ENCODE measurements around the gene KLHL10. TPM values are rescaled to one million over a fixed set of nuclear protein-coding genes. Genes with fewer than 3 reads are reported as not detected.

KLHL10 gene
- total RNA-seq, 2 donors from 2014 or later = 0.15 TPM; not detected in 1

DNA sequence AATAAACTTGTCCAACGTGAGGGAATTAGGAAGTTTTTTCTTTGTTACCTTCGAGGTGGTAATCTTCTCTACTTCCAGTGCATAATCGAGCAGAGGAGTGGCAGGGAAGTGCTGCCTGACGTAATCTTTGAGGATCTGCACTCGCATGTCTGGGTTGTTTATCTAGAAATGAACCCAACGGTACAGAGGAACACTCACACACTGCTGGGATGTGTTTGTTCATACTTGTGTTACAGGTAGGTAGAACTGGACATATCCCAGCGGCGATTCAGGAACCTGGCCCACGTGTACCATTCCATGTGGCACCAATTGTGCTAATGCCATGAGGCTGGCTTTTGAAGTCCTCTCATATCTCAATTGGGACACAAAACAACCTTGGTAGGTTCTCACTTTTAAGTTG, 31.8 kb downstream of the KLHL10 start:
- Histone ChIP-seq H3K9me3 (ENCODE audit: control insufficient read depth, low read length) (no peaks in the 10 kb centered on the region), H3K27ac (ENCODE audit: low read depth, low read length) (no peak overlapping the region), H3K36me3 (ENCODE audit: control insufficient read depth, insufficient read depth, low read length) (peaks cover 71% of the 10 kb centered on the region), H3K4me1 (ENCODE audit: control insufficient read depth, insufficient read depth, low read length) (peaks cover 5% of the 10 kb centered on the region), H3K27me3 (ENCODE audit: control insufficient read depth, insufficient read depth, low read length, poor library complexity, severe bottlenecking) (no peaks in the 10 kb centered on the region), H3K4me3 (ENCODE audit: low read length) (no peak overlapping the region), H3K9ac (ENCODE audit: extremely low read depth, low read length, poor library complexity, severe bottlenecking) (no peak overlapping the region)
- no peaks in the 10 kb centered on the region for H3K9me3 Mint-ChIP-seq
- H3K4me3 Mint-ChIP-seq = no peak overlapping the region
- H3K27me3 Mint-ChIP-seq (ENCODE audit: insufficient read depth) = no peaks in the 10 kb centered on the region
- peak overlapping the region; percentile 68 for H3K27ac Mint-ChIP-seq
- 95 to 97% methylated on average over 9 of the region's 9 CpGs for WGBS, 2 experiments (ENCODE audit: insufficient coverage in 1 of 2, insufficient read length in 1 of 2)
- DNase-seq = no peak
- TF ChIP-seq, protein P1, sequence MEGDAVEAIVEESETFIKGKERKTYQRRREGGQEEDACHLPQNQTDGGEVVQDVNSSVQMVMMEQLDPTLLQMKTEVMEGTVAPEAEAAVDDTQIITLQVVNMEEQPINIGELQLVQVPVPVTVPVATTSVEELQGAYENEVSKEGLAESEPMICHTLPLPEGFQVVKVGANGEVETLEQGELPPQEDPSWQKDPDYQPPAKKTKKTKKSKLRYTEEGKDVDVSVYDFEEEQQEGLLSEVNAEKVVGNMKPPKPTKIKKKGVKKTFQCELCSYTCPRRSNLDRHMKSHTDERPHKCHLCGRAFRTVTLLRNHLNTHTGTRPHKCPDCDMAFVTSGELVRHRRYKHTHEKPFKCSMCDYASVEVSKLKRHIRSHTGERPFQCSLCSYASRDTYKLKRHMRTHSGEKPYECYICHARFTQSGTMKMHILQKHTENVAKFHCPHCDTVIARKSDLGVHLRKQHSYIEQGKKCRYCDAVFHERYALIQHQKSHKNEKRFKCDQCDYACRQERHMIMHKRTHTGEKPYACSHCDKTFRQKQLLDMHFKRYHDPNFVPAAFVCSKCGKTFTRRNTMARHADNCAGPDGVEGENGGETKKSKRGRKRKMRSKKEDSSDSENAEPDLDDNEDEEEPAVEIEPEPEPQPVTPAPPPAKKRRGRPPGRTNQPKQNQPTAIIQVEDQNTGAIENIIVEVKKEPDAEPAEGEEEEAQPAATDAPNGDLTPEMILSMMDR (conservative IDR thresholded peaks at IDR 0.05) = no peak
- H3K4me1 Mint-ChIP-seq = peaks cover 7% of the 10 kb centered on the region
- H3K36me3 Mint-ChIP-seq (ENCODE audit: low read depth) = peaks cover 74% of the 10 kb centered on the region

DNA sequence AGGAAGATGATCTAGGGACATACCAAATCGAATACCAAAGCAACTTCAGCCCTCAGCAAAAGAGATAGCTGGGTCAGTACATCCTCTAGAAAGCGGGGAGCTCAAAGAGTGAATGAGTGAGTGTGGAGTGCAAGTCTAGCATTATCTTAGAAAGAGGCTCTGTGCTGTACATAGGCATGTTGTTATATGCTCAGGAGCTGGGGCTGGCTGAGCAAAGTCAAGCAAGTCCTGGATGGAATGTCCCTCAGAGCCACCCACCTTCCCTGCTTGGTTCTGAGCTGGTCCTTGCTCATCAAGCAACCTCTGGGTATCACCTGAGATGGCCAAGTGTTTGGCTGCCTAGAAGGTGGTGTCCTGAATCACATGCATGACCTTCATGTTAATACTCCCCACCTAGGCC, 32.5 kb downstream of the KLHL10 start:
- Histone ChIP-seq H3K4me1 (ENCODE audit: control insufficient read depth, insufficient read depth, low read length) (peaks cover 5% of the 10 kb centered on the region), H3K9me3 (ENCODE audit: control insufficient read depth, low read length) (peaks cover 4% of the 10 kb centered on the region), H3K27ac (ENCODE audit: low read depth, low read length) (no peak overlapping the region), H3K27me3 (ENCODE audit: control insufficient read depth, insufficient read depth, low read length, poor library complexity, severe bottlenecking) (no peaks in the 10 kb centered on the region), H3K36me3 (ENCODE audit: control insufficient read depth, insufficient read depth, low read length) (peaks cover 77% of the 10 kb centered on the region), H3K4me3 (ENCODE audit: low read length) (no peak overlapping the region), H3K9ac (ENCODE audit: extremely low read depth, low read length, poor library complexity, severe bottlenecking) (no peak overlapping the region)
- H3K4me1 Mint-ChIP-seq = peaks cover 7% of the 10 kb centered on the region
- WGBS, 2 experiments (ENCODE audit: insufficient coverage in 1 of 2, insufficient read length in 1 of 2) = 93 to 94% methylated on average over 2 of the region's 2 CpGs
- TF ChIP-seq, protein P1 (conservative IDR thresholded peaks at IDR 0.05) = no peak
- H3K27ac Mint-ChIP-seq = peak overlapping the region; percentile 24
- H3K4me3 Mint-ChIP-seq = no peak overlapping the region
- H3K36me3 Mint-ChIP-seq (ENCODE audit: low read depth) = peaks cover 80% of the 10 kb centered on the region
- peak; percentile 47 for DNase-seq
- no peaks in the 10 kb centered on the region for H3K27me3 Mint-ChIP-seq (ENCODE audit: insufficient read depth)
- peaks cover 5% of the 10 kb centered on the region for H3K9me3 Mint-ChIP-seq

- 96 to 97% methylated on average over 7 of the region's 7 CpGs for WGBS, 2 experiments (ENCODE audit: insufficient coverage in 1 of 2, insufficient read length in 1 of 2)
- H3K4me1 Mint-ChIP-seq = peaks cover 5% of the 10 kb centered on the region
- Histone ChIP-seq H3K4me1 (ENCODE audit: control insufficient read depth, insufficient read depth, low read length) (peaks cover 5% of the 10 kb centered on the region), H3K27me3 (ENCODE audit: control insufficient read depth, insufficient read depth, low read length, poor library complexity, severe bottlenecking) (no peaks in the 10 kb centered on the region), H3K9ac (ENCODE audit: extremely low read depth, low read length, poor library complexity, severe bottlenecking) (no peak overlapping the region), H3K36me3 (ENCODE audit: control insufficient read depth, insufficient read depth, low read length) (peaks cover 78% of the 10 kb centered on the region), H3K4me3 (ENCODE audit: low read length) (no peak overlapping the region), H3K27ac (ENCODE audit: low read depth, low read length) (no peak overlapping the region), H3K9me3 (ENCODE audit: control insufficient read depth, low read length) (peaks cover 5% of the 10 kb centered on the region)
- no peak overlapping the region for H3K4me3 Mint-ChIP-seq
- TF ChIP-seq, protein P1 (conservative IDR thresholded peaks at IDR 0.05) = no peak
- DNase-seq = peak; percentile 45
- H3K36me3 Mint-ChIP-seq (ENCODE audit: low read depth) = peaks cover 84% of the 10 kb centered on the region
- H3K27me3 Mint-ChIP-seq (ENCODE audit: insufficient read depth) = no peaks in the 10 kb centered on the region
- peaks cover 8% of the 10 kb centered on the region for H3K9me3 Mint-ChIP-seq
- no peak overlapping the region for H3K27ac Mint-ChIP-seq
These were observed 33.0 kb downstream of the KLHL10 start for GRCh38 chr17:41870627-41871026.

Data from endodermal cell (in vitro differentiated cells).